ENCODE results near the gene PSMA1.
"Not testable (repeated sequence)": the region's sequence is repeated elsewhere in the genome, so short reads cannot be mapped to it uniquely, and the experiment has no call there.

Gene PSMA1

GRCh38 chr11:14519917-14520746 lies at the start of gene PSMA1:
Gene PSMA1 (minus strand): TSS chr11:14520386. CDS start chr11:14520299, 87 bp downstream.
- DNase-seq, result peak; percentile 94

GRCh38 chr11:14569516-14569915 lies 49.3 kb upstream of the PSMA1 start:
- not testable (repeated sequence) for DNase-seq

- no peak for DNase-seq
These were observed 47.0 kb upstream of the PSMA1 start for GRCh38 chr11:14567064-14567651.

DNA sequence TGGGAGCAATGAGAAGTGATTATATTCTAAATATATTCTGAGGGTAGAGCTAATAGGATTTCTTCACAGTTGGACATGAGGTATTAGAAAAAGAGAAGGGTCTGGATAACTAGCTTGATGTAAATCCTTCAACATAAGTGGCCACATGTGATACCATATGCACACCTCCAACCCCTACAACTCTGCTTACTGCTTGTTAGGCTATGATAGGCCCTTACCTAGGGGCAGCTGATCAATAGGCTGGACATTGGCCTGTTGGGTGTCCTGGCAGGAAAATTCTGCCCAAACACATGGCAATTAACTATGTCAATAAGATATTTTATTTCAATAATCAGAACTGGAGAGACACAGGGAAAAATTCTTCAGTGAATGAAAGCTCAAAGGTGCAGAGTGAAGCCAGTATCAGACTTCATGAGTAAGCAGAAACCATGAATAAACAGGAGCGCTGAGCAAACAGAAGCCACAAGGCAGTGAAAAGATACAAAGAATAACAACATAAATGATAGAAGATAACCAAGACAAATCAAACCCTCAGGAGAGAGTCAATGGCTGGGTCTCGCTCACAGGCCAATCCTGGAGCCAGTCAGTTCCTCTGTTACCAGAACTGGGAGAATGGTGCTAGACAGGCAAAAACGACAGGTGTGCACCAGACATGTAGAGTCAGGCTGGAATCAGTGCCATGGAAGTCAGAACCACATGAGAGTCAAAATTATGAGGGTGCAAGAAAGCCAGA lies 46.3 kb upstream of the PSMA1 start:
- no peak for DNase-seq

DNA sequence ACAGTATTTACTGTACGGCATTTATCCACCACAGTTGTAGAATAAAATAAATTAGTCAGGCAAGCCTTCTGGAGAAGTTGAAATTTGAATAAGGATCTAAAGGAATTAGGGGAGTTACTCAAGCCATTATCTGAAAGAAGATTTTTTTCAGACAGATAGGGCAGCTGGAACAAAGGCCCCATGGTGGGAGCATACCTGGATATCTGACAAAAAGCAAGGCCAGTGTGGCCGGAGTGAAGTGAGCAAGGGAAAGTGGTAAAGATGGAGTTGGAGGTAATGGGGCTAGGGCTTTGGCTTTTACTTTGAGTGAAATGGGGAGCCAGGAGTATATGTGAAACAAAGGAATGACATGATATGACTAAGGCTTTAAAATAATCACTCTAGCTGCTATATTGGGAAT lies 45.7 kb upstream of the PSMA1 start:
- DNase-seq, result no peak

DNA sequence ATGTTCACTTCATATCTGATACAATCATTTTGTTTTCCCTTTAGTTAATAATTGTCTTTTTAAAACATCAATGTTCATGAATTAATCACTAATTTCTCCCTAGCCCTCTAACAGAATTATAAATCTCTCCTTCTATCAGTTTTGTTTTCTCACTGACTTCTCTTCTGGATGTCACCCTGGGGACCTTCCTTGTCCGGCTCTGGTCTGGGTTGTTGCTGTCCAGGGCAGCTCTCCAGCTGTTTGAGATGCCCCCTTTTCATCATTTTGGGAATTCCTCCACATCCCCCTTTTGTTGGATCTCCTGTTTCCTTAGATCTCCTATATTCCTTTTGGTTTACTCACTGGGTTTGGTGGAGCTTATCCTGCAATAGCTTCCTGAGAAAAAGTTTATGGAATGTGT lies 35.6 kb upstream of the PSMA1 start:
- no peak for DNase-seq

GRCh38 chr11:14554959-14555358 lies 34.8 kb upstream of the PSMA1 start:
- DNase-seq, result no peak

DNA sequence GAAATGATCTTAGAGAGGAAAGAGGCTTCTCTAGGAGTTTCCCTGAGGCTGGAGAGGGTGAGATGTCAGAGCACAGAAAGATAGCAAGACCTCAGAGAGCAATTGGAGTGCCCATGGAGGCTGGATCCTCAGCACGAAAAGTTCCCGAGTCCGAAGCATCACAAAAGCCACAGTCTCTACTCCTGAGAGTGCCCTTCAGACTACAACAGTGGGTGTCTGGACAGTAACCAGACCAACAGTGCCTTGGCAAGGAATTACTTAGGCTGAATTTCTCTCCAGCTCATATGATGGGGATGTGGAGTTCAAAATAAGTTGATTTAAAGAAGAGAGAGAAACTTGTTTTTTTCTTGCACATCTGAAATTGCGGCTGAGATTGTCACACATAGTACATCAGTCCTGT lies 31.9 kb upstream of the PSMA1 start:
- no peak for DNase-seq

DNA sequence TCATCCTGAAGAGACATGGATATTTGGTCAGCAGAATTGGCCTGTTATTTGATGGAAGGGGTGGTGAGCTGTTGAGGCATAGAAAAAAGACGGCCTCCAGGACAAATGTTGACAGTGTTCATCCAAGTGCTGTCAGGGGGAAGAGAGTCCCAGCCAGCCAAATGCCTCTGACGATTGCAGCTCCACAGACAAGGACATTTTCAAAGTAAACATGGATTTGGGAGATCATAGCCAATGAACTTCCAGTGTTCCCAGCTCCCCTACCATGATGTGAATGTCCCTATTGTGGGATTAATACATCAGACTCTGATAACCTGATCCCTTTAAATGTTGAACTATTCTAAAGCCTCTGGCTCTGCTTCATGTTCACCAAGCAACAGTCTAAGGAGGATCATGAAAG lies 31.2 kb upstream of the PSMA1 start:
- DNase-seq, result no peak

GRCh38 chr11:14549891-14550290 lies 29.7 kb upstream of the PSMA1 start:
- DNase-seq, result no peak

DNA sequence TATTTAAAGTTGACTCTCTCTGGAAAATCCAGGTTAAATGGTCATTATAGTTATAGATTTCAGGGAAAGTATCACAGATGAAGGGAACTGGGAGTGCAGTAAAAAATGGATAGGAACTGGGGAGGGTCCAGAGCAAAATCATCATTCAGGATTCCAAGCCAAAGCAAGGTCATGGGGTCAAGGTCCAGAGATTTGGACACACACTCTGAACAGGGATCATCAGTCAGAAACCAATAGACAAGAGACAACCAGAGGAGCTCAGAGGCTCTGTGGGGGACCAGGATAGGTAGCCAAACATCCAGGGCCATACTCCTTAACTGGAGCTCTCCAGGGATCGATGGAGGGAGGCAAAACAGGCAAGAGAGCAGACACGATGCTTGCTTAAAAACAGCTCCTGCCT lies 27.3 kb upstream of the PSMA1 start:
- DNase-seq, result no peak

GRCh38 chr11:14546672-14547071 lies 26.5 kb upstream of the PSMA1 start:
- DNase-seq, result no peak

DNA sequence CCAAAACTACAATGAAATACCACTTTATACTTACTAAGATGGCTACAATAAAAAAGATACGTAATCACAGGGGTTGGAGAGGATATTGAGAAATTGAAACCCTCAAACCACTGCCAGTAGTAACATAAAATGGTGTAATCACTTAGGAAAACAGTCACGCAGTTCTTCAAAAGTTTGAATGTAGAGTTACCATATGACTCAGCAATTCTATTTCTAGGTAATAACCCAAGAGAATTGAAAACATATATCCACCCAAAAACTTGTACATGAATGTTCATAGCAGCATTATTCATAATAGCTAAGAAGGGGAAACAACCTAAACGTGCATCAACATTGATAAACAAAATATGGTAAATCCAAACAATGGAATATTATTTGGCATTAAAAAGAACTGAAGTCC lies 24.4 kb upstream of the PSMA1 start:
- DNase-seq, result no peak

DNA sequence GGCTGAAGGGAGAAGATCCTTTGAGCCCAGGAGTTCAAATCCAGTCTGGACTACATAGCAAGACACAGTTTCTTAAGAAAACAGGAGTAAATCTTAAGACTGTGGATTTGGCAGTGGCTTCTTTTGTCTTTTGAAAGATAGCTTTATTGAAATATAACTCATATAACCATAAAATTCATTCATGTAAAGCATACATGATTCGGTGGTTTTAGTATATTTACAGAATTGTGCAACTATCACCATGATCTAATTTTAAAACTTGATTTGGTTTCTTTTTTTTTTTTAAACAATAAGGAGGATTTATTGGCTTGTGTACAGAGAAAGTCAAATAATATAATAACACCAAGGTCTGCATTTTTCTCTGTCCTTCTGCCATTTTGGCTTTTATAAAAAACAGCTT lies 23.1 kb upstream of the PSMA1 start:
- no peak for DNase-seq

GRCh38 chr11:14542324-14542723 lies 22.1 kb upstream of the PSMA1 start:
- DNase-seq, result peak; percentile 87

DNA sequence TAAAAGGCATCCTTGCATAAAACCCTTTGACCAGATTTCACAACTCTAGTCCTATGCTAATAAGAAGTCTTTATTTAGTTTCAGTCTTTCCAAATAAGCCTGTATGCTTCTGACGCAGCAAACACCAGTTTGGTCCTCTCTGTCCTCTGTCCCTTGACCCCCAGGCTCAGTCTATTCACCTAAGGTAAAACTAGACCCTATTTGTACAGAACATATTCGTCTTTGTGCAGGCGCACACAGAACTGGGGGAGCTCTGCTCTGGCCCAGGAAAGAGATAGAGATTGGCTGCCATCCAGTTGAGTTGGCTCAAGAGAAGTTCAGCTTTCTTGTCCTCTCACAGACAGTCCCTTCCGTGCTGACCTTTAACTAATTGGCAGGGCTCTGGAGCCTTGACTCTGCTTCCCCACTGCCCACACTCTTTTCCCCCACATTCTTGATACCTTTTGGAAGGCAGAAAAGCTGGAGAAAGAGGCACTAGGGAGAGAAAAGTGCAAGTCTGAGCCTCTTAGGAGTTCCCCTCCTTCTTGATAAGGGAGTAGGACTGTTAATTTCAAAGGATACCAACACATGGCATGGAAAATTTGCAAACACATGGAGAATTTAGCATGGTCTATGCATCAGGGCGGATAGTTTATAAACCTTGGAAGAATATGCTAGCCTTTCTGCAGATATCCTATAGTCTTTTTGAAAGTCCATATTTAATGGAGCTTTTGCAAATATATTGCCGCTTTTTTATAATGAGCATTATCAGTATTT lies 21.2 kb upstream of the PSMA1 start:
- no peak for DNase-seq

GRCh38 chr11:14539982-14540421 lies 19.8 kb upstream of the PSMA1 start:
- DNase-seq, result no peak

GRCh38 chr11:14538926-14539554 lies 18.9 kb upstream of the PSMA1 start:
- no peak for DNase-seq

- DNase-seq, result no peak
These were observed 18.2 kb upstream of the PSMA1 start for GRCh38 chr11:14538271-14538925.

DNA sequence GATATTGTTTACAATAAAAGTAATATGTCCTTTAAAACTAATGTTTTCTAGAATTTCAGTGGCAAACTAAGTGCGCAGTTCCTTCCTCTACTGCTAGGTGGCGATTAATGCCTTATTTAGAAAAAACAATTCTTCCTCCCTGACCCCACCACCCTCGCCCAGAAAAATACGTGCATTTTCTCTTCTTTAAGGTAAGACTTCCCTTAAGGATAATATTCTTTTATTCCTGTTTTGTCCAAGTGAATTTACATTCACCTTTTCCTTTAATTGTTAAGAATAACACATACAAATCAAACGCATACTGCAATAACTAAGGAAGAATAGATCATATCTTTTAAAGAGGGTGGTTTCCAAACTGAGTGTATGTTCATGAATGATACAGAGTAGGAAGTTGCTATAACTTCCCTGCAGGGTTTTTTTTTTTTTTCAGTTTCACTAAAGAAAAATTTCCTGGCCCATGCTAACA lies 17.0 kb upstream of the PSMA1 start:
- peak; percentile 9 for DNase-seq

GRCh38 chr11:14535166-14535565 lies 15.0 kb upstream of the PSMA1 start:
- not testable (repeated sequence) for DNase-seq

GRCh38 chr11:14529951-14530350 lies 9.8 kb upstream of the PSMA1 start:
- no peak for DNase-seq

Measured in COR-L47 (cell line).